ENCODE data around the gene CAPN10. TPM values are rescaled to one million over a fixed set of nuclear protein-coding genes. Genes with fewer than 3 reads are reported as not detected.

CAPN10 gene
- polyA plus RNA-seq, 3 donors: 7.3 to 57.0 (median 7.4) TPM

DNA sequence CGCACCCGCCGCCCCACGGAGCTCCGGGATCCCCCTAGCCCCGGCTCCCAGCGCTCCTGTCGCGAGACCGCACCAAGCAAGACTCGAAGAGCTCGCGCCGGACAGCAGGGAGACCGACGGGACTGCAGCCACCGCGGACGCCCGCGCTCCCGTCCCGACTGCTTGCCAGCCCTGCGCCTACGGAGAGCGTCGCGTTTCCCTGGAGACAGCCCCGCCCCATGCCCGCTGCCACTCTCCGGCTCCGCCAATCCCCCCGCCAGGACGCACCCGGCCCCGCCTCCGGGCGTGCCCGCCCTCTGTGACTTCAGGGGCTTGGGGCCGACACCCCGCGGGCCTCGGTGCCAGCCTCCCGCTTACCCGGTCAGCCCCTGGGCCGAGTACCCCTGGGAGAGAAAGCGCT, 28.7 kb upstream of the CAPN10 start, which contains the start of gene ANKMY1:
Gene ANKMY1 (minus strand): TSS at position 181 of the 400 bp plus-strand sequence. CDS start 653 bp downstream, outside the sequence.
- Histone ChIP-seq H3K27me3 (ENCODE audit: control insufficient read depth in 2 of 2, insufficient read depth in 2 of 2, low read length in 2 of 2) (no peaks in the 10 kb centered on the region), H3K4me1 (ENCODE audit: control insufficient read depth in 1 of 2, insufficient read depth in 2 of 2, low read length in 2 of 2) (peaks cover 47 to 62% of the 10 kb centered on the region in 2 donors), H3K4me3 (replicated peaks in 1 of 3; ENCODE audit: low read depth in 2 of 3, low read length in 3 of 3) (peak within 1 kb of the TSS in 1 of 3 experiments; percentile 63), H2AFZ (ENCODE audit: insufficient read depth, low read depth, low read length, poor library complexity, severe bottlenecking) (no peak within 1 kb of the TSS), H3K9me3 (replicated peaks in 1 of 2; ENCODE audit: control insufficient read depth in 1 of 2, insufficient read depth in 1 of 2, low read length in 2 of 2) (no peaks in the 10 kb centered on the region), H3K4me2 (replicated peaks; ENCODE audit: extremely low read depth, low read length, poor library complexity, severe bottlenecking) (peak within 1 kb of the TSS; percentile 66), H3K9ac (ENCODE audit: insufficient read depth, low read length, poor library complexity, severe bottlenecking) (peak within 1 kb of the TSS; percentile 15), H4K20me1 (ENCODE audit: insufficient read depth, low read length) (peaks cover 53% of the 10 kb centered on the region), H3K79me2 (ENCODE audit: insufficient read depth, low read length) (peaks cover 71% of the 10 kb centered on the region), H3K27ac (ENCODE audit: low read depth in 1 of 2, low read length in 2 of 2) (no peak within 1 kb of the TSS), H3K36me3 (replicated peaks in 1 of 2; ENCODE audit: control insufficient read depth in 1 of 2, insufficient read depth in 2 of 2, low read length in 2 of 2) (peaks cover 10 to 33% of the 10 kb centered on the region in 2 donors)
- peaks cover 46% of the 10 kb centered on the region for H3K4me1 Mint-ChIP-seq
- peaks cover 40 to 45% of the 10 kb centered on the region in 2 donors for H3K36me3 Mint-ChIP-seq
- intact Hi-C loops (cut with micrococcal nuclease): loop anchor here in 1 of 2 donors (5.0 kb wide), 1 partner anchor 41 kb away; no protein-coding TSS in a partner anchor
- H3K27me3 Mint-ChIP-seq (ENCODE audit: low read depth in 3 of 3): peaks cover 0 to 7% (median 4%) of the 10 kb centered on the region in 3 donors
- H3K4me3 Mint-ChIP-seq: peak within 1 kb of the TSS; percentile 39 to 78
- DNase-seq: peak; percentile 56 to 65 (median 59)
- TF ChIP-seq, protein P1, sequence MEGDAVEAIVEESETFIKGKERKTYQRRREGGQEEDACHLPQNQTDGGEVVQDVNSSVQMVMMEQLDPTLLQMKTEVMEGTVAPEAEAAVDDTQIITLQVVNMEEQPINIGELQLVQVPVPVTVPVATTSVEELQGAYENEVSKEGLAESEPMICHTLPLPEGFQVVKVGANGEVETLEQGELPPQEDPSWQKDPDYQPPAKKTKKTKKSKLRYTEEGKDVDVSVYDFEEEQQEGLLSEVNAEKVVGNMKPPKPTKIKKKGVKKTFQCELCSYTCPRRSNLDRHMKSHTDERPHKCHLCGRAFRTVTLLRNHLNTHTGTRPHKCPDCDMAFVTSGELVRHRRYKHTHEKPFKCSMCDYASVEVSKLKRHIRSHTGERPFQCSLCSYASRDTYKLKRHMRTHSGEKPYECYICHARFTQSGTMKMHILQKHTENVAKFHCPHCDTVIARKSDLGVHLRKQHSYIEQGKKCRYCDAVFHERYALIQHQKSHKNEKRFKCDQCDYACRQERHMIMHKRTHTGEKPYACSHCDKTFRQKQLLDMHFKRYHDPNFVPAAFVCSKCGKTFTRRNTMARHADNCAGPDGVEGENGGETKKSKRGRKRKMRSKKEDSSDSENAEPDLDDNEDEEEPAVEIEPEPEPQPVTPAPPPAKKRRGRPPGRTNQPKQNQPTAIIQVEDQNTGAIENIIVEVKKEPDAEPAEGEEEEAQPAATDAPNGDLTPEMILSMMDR (IDR thresholded peaks at IDR 0.05): no peak
- H3K27ac Mint-ChIP-seq: peak within 1 kb of the TSS in 5 of 7 donors; percentile 19 to 84 (median 62)
- WGBS (ENCODE audit: insufficient coverage): 7% methylated on average over 42 of the region's 47 CpGs
- H3K9me3 Mint-ChIP-seq: peaks cover 0 to 4% (median 0%) of the 10 kb centered on the region in 7 donors

DNA sequence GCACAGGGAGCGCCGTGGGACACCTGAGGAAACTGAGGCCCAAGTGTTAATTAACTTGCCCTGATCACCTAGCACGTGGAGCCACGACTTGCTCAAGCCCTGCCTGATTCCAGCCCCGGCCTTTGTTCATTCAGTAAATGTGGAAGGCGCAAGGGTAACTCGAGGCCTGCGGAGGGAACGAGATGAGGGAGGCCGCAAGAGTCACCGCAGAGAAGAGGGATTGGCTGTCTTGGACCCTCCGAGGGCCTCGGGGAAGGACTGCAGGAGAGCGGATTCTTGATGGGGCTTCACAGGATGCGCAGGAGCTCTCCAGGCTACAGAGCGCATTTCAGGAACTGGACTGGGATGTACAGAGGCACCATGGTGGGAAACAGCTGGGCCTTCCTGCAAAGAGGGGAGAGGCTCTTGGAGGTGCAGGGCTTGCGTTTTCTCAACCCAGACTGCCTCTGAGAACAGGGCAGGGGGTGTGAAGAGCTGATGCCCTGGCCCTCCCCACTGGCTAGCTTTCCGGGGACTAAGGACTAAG, 28.2 kb upstream of the CAPN10 start:
- Histone ChIP-seq H3K4me3 (replicated peaks in 1 of 3; ENCODE audit: low read depth in 2 of 3, low read length in 3 of 3) (peak overlapping the region in 1 of 3 experiments; percentile 63), H3K79me2 (ENCODE audit: insufficient read depth, low read length) (peaks cover 71% of the 10 kb centered on the region), H2AFZ (ENCODE audit: insufficient read depth, low read depth, low read length, poor library complexity, severe bottlenecking) (no peak overlapping the region), H3K4me2 (replicated peaks; ENCODE audit: extremely low read depth, low read length, poor library complexity, severe bottlenecking) (peak overlapping the region; percentile 66), H3K9me3 (replicated peaks in 1 of 2; ENCODE audit: control insufficient read depth in 1 of 2, insufficient read depth in 1 of 2, low read length in 2 of 2) (no peaks in the 10 kb centered on the region), H3K36me3 (replicated peaks in 1 of 2; ENCODE audit: control insufficient read depth in 1 of 2, insufficient read depth in 2 of 2, low read length in 2 of 2) (peaks cover 5 to 28% of the 10 kb centered on the region in 2 donors), H4K20me1 (ENCODE audit: insufficient read depth, low read length) (peaks cover 53% of the 10 kb centered on the region), H3K27ac (ENCODE audit: low read depth in 1 of 2, low read length in 2 of 2) (no peak overlapping the region), H3K27me3 (ENCODE audit: control insufficient read depth in 2 of 2, insufficient read depth in 2 of 2, low read length in 2 of 2) (no peaks in the 10 kb centered on the region), H3K9ac (ENCODE audit: insufficient read depth, low read length, poor library complexity, severe bottlenecking) (no peak overlapping the region), H3K4me1 (ENCODE audit: control insufficient read depth in 1 of 2, insufficient read depth in 2 of 2, low read length in 2 of 2) (peaks cover 52 to 67% of the 10 kb centered on the region in 2 donors)
- peaks cover 0 to 4% (median 0%) of the 10 kb centered on the region in 7 donors for H3K9me3 Mint-ChIP-seq
- WGBS (ENCODE audit: insufficient coverage): 85% methylated on average over 18 of the region's 18 CpGs
- intact Hi-C loops (cut with micrococcal nuclease): loop anchor here in 1 of 2 donors (5.0 kb wide), 1 partner anchor 41 kb away; no protein-coding TSS in a partner anchor
- peak overlapping the region in 1 of 2 donors; percentile 78 for H3K4me3 Mint-ChIP-seq
- H3K27ac Mint-ChIP-seq: peak overlapping the region in 4 of 7 donors; percentile 32 to 84 (median 68)
- TF ChIP-seq, protein P1 (IDR thresholded peaks at IDR 0.05): no peak
- peaks cover 0 to 7% (median 4%) of the 10 kb centered on the region in 3 donors for H3K27me3 Mint-ChIP-seq (ENCODE audit: low read depth in 3 of 3)
- peaks cover 36 to 45% of the 10 kb centered on the region in 2 donors for H3K36me3 Mint-ChIP-seq
- no peak for DNase-seq
- peaks cover 51% of the 10 kb centered on the region for H3K4me1 Mint-ChIP-seq
